OCI-M2 (cell line): ENCODE measurements around the gene SDK2.
"Not testable (repeated sequence)": the region's sequence is repeated elsewhere in the genome, so short reads cannot be mapped to it uniquely, and the experiment has no call there.

ENCODE experiments used
- DNase-seq: peaks from one replicate; lab custom pipeline; 2025; ENCODE audit not compliant: unreplicated experiment; lab: John Stamatoyannopoulos, UW

Gene SDK2

DNA sequence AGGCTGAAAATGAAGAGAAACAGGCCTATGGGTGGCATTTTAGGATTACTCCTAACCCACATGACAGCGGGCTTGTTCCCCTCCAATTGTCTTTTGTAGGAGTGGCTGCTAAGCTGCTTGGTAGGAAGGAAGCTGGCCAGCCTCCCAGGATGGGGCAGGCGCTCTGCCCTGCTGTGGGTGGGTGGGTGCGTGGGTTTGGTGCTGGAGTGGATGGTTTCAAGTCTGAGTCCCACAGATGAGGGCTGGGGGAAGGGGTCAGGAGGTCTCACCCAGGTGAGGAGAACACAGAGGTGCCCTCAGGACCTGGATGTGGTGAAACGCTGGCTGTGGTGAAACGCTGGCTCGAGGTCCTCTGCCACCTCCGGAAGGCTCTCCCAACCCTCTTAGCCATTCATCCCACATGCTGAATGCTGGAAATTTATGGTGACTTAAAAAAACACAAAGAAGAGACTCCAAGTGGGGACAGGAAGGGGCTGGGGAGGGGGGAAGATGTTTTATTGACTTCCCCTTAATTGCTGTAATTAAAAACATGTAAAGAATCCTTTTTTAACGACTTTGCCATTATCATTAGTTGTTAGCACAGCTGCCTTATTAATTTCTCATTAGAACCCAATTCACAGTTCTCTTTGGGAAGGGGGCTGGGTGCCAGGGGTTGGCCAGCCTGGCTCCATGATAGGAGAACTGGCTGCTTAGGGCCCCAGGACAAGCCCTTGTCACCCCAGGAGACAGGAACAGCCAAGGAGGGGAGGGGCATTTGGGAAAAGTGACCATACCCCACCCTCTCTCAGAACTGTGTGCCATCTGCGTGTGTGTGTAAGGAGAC lies 178.9 kb downstream of the SDK2 start:
- no peak for DNase-seq

DNA sequence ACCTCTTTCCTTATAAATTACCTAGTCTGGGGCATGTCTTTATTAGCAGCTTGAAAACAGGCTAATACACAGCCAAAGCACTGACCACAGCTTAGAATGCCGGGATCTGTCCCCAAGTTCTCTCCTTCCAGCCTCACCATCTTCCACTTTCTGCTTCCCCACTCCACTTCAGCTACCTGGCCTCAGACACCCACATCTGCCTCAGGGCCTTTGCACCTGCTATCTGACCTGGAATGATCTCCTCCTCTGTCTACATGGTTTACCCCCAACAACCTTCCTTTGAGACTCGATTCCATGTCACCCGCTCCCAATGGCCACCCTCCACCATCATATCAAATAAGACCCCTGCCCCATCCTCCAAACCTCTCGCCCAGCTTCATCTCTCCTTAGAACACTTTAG lies 179.8 kb downstream of the SDK2 start:
- DNase-seq = no peak

GRCh38 chr17:73463821-73464220 lies 180.4 kb downstream of the SDK2 start:
- no peak for DNase-seq

DNA sequence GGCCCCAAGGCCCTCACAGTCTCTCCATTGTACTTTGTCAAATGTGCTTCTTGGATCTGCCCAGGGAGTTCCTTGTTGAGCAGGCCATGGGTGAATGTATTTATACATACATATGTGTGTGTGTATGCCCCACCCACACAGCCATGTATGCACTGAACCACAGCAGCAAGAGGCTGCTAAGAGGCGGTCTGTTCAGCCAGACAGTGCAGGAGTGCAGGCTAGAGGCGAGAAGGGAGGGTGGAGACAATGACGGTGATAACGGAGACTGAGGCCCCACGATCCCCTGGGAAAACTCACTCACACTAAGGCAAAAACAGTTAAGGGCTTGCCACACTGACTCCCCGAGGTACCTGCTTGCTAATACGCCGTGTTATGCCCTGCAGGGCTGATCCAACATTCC lies 181.4 kb downstream of the SDK2 start:
- DNase-seq = no peak

- no peak for DNase-seq
Measured at GRCh38 chr17:73459980-73460379, 184.3 kb downstream of the SDK2 start.

DNA sequence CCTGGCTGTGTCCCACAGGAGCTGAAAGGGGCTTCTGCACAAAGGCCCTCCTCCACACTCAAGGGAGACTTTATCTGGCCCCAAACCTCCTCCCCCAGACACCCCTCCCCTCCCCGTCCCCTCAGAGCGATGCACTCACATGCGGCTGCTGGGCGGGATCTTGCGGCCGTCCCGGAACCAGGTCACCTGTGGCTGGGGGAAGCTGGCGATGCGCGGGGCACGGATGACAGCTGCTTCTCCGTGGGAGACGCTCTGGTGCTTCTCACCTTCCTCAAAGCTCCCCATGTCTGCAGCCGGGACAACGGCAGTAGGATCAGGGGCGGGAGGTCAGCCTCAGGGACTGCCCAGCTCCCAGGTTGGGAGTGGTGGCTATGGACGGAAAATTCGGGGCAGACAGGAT lies 188.5 kb downstream of the SDK2 start:
- DNase-seq = no peak

GRCh38 chr17:73455050-73455687 lies 189.1 kb downstream of the SDK2 start:
- DNase-seq = no peak

DNA sequence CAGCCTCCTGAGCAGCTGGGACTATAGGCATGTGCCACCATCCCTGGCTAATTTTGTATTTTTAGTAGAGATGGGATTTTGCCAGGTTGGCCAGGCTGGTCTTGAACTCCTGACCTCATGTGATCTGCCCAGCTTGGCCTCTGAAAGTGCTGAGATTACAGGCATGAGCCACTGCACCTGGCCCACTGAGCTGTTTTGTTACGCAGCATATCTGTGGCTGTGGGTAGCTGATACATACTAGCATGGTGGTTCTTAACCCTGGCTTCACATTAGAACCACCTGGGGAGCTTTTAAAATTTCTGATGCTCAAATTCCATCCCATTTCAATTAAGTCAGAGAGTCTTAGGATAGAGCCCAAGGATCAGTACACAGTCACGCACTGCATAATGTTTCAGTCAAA lies 190.8 kb downstream of the SDK2 start:
- not testable (repeated sequence) for DNase-seq

- no peak for DNase-seq
Measured at GRCh38 chr17:73453090-73453489, 191.2 kb downstream of the SDK2 start.

GRCh38 chr17:73452009-73452408 lies 192.2 kb downstream of the SDK2 start:
- DNase-seq = no peak

GRCh38 chr17:73447319-73447718 lies 196.9 kb downstream of the SDK2 start:
- no peak for DNase-seq

- DNase-seq = no peak
Measured at GRCh38 chr17:73446617-73447016, 197.6 kb downstream of the SDK2 start.

DNA sequence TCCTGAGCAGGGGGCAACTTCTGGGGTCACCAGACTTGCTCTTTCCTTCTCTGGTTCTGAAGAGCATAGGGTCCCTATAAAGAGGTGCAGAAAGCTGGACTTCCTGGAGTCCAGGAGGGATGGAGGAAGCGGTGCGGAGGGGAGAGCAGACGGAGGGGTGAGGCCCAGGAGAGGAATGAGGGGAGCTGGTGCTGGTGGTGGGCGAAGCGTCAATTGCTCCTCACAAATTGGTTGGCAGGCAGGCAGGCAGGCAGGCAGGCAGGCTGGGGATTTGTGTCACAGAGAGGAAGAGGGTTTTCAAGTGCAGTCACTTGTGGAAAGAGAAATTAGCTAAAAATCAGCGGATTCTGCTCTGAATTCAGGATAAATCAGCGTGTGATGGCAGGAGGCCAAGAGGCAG lies 198.8 kb downstream of the SDK2 start:
- no peak for DNase-seq

GRCh38 chr17:73444021-73444420 lies 200.2 kb downstream of the SDK2 start:
- DNase-seq = no peak

- DNase-seq = no peak
Measured at GRCh38 chr17:73439597-73439996, 204.6 kb downstream of the SDK2 start.

- no peak for DNase-seq
Measured at GRCh38 chr17:73437826-73438225, 206.4 kb downstream of the SDK2 start.

- no peak for DNase-seq
Measured at GRCh38 chr17:73436954-73437353, 207.3 kb downstream of the SDK2 start.

GRCh38 chr17:73435412-73435811 lies 208.8 kb downstream of the SDK2 start:
- no peak for DNase-seq

GRCh38 chr17:73434154-73434553 lies 210.1 kb downstream of the SDK2 start:
- DNase-seq = no peak

DNA sequence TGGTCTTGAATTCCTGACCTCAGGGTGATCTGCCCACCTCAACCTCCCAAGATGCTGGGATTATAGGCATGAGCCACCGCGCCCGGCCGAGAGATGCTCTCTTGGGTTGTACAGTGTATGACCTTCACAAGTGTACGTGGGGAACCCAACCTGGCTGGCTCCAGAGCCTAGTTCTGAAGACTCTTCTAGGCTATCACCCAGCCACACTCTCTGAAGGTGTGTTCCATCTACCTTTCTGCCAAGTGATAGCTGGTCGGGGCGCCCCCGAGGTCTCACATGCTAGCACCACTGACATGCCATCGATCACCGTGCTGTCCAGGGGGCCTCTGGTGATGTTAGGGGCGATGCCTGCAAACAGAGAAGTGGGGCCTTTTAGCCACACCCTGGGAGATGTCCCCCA lies 210.7 kb downstream of the SDK2 start:
- DNase-seq = no peak

DNA sequence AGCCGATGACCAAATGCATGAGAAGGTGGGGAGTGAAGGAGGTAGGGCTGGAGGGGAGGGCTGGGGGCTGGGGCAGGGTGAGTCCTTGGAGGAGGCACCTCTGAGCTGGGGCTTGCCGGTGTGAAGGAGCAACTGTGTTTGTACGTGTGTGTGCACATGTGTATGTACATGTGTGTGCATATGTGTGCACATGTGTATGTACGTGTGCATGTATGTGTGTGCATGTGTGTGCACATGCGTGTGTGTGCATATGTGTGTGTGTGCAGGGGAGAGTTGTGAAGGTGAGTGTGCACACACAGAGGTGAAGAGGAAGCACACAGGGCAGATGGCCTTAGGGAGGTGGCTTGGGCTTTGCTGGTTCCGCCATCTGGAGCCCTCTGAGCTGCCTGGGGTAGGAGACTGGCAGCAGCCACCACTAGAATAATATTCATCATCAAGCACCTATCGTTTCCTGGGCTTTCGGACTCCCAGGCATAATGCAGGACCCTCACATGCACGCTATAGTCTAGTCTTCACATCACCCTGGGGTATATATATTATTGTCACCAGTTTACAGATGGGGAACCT lies 211.5 kb downstream of the SDK2 start:
- no peak for DNase-seq
